WI38 (cell line): ENCODE measurements around the gene PSME3.
A peak's percentile ranks its signal among the peaks of the same experiment; 100 is the strongest.

ENCODE experiments used
- H3K4me3 ChIP-seq: 2 replicates; pipeline ENCODE4 v1.5.1; 2011; ENCODE audit warnings: low read depth, mild to moderate bottlenecking, control low read depth, low read length
- TF ChIP-seq, protein P1 (sequence below): IDR thresholded peaks from 2 replicates; pipeline ENCODE4 v1.5.1; 2012; ENCODE audit warnings: low read depth, mild to moderate bottlenecking, control low read depth, low read length

PSME3 gene, protein sequence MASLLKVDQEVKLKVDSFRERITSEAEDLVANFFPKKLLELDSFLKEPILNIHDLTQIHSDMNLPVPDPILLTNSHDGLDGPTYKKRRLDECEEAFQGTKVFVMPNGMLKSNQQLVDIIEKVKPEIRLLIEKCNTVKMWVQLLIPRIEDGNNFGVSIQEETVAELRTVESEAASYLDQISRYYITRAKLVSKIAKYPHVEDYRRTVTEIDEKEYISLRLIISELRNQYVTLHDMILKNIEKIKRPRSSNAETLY

GRCh38 chr17:42832934-42833766 is at the start of gene PSME3:
Gene PSME3 (plus strand): TSS chr17:42833397. CDS start chr17:42833632, 235 bp downstream.
- H3K4me3 ChIP-seq: peak within 1 kb of the TSS; percentile 99
- TF ChIP-seq, protein P1, sequence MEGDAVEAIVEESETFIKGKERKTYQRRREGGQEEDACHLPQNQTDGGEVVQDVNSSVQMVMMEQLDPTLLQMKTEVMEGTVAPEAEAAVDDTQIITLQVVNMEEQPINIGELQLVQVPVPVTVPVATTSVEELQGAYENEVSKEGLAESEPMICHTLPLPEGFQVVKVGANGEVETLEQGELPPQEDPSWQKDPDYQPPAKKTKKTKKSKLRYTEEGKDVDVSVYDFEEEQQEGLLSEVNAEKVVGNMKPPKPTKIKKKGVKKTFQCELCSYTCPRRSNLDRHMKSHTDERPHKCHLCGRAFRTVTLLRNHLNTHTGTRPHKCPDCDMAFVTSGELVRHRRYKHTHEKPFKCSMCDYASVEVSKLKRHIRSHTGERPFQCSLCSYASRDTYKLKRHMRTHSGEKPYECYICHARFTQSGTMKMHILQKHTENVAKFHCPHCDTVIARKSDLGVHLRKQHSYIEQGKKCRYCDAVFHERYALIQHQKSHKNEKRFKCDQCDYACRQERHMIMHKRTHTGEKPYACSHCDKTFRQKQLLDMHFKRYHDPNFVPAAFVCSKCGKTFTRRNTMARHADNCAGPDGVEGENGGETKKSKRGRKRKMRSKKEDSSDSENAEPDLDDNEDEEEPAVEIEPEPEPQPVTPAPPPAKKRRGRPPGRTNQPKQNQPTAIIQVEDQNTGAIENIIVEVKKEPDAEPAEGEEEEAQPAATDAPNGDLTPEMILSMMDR: no peak

GRCh38 chr17:42783791-42784138 is 49.4 kb upstream of the PSME3 start:
- peak overlapping the region; percentile 68; the same call in 1 of the 2 replicates for H3K4me3 ChIP-seq
- TF ChIP-seq, protein P1: no peak

DNA sequence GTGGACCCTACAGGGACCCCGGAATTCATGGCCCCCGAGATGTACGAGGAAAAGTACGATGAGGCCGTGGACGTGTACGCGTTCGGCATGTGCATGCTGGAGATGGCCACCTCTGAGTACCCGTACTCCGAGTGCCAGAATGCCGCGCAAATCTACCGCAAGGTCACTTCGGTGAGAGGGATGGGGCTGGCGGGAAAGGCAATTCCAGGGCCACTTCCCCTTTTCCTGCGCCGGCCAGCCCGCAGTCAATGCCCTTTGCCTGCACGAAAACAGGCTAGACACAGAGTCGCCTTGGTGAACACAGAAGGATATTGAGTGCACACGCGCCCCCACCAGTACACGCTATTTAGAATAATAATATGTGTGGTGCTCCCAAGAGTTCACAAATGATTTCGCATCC is 48.8 kb upstream of the PSME3 start:
- no peak overlapping the region for H3K4me3 ChIP-seq
- TF ChIP-seq, protein P1: no peak

DNA sequence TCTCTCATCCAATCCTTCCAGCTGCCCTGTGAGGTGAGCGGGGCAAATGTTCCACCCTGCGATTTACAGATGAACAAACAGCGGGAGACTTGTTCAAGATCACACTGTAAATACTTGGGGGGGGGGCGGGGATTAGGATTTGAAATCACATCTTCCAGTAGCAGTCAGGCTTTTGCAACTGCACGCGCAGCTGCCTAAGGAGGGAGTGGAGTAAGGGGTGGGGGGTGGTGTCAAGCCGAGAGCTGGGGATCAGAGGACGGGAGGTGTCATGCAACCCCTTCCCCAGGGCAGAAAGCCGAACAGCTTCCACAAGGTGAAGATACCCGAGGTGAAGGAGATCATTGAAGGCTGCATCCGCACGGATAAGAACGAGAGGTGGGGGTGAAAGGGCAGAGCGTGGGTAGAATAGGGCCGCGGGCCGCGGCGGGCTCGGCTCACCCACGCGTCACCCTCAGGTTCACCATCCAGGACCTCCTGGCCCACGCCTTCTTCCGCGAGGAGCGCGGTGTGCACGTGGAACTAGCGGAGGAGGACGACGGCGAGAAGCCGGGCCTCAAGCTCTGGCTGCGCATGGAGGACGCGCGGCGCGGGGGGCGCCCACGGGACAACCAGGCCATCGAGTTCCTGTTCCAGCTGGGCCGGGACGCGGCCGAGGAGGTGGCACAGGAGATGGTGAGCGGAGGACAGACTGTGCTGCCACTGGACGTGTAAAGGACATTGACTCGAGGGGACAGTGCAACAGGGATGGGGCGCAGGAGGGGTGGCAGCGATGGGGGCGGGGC is 48.2 kb upstream of the PSME3 start:
- TF ChIP-seq, protein P1: no peak
- H3K4me3 ChIP-seq: no peak overlapping the region

- no peak overlapping the region for H3K4me3 ChIP-seq
- TF ChIP-seq, protein P1: no peak
Measured at GRCh38 chr17:42787266-42787665, 45.9 kb upstream of the PSME3 start.

GRCh38 chr17:42791948-42792347 is 41.2 kb upstream of the PSME3 start:
- TF ChIP-seq, protein P1: no peak

GRCh38 chr17:42792545-42792944 is 40.7 kb upstream of the PSME3 start:
- TF ChIP-seq, protein P1: no peak
- H3K4me3 ChIP-seq: no peak overlapping the region

More at GRCh38 chr17:42791948-42792347, 41.2 kb upstream of the PSME3 start:
- H3K4me3 ChIP-seq: no peak overlapping the region
